Lower lobe of right lung (tissue), 2 donors: Measurements from ENCODE around the gene REXO5. TPM values are rescaled to one million over a fixed set of nuclear protein-coding genes. Genes with fewer than 3 reads are reported as not detected.

Experiments
- ATAC-seq, 2 donors: fragments of 200-7000 bp; cut with Tn5 transposase; one replicate each; pipeline ENCODE4 v1.9.1; 2020 to 2022; ENCODE audit warnings: mild to moderate bottlenecking in 2 of 2, moderate library complexity in 2 of 2
- DNase-seq: peaks from one replicate; pipeline ENCODE4 v3.0.0-alpha.2; 2020
- H3K27ac ChIP-seq: fragments of 200-600 bp; one replicate; pipeline ENCODE4 v1.8.0; 2022
- H3K27me3 ChIP-seq: fragments of 200-600 bp; one replicate; pipeline ENCODE4 v1.8.0; 2022; ENCODE audit warnings: low read depth
- H3K36me3 ChIP-seq: fragments of 200-600 bp; one replicate; pipeline ENCODE4 v1.8.0; 2022; ENCODE audit warnings: mild to moderate bottlenecking
- H3K4me1 ChIP-seq: fragments of 200-600 bp; one replicate; pipeline ENCODE4 v1.8.0; 2022
- H3K4me3 ChIP-seq: fragments of 200-600 bp; one replicate; pipeline ENCODE4 v1.8.0; 2022; ENCODE audit warnings: mild to moderate bottlenecking
- H3K9me3 ChIP-seq: fragments of 200-600 bp; one replicate; pipeline ENCODE4 v1.8.0; 2022
- CTCF ChIP-seq: fragments of 200-600 bp; IDR thresholded peaks from one replicate; pipeline ENCODE4 v1.8.0; 2022; ENCODE audit warnings: antibody characterized with exemption, mild to moderate bottlenecking
- intact Hi-C: fragments of 100-400 bp; cut with DNase I; formaldehyde crosslinking; loops from one replicate; pipeline ENCODE4 v1.11.0; 2022
- total RNA-seq: library from RNA; stranded (reverse); fragmentation: NEBNext Ultra II Directional; extraction: Animal tissue kit (Norgen Biotek cat#: 25700); gene quantifications from one replicate; pipeline ENCODE4 v1.2.1, GENCODE V29; 2021
- donor health status: DM: no; HTN: yes; CAD: no; lungs with severe emphysema.

The REXO5 gene
- total RNA-seq, 1 donor from 2014 or later = 4.7 TPM

GRCh38 chr16:20883554-20884239 is 77.4 kb downstream of the REXO5 start:
- Histone ChIP-seq H3K4me1 (peaks cover 65% of the 10 kb centered on the region), H3K4me3 (no peak overlapping the region), H3K9me3 (no peaks in the 10 kb centered on the region), H3K36me3 (no peaks in the 10 kb centered on the region), H3K27me3 (no peaks in the 10 kb centered on the region), H3K27ac (no peak overlapping the region)
- DNase-seq (no peak), ATAC-seq (no peak)
- TF ChIP-seq CTCF = no peak
- intact Hi-C loops = no loop called here

GRCh38 chr16:20884240-20884556 is 77.9 kb downstream of the REXO5 start:
- intact Hi-C loops = no loop called here
- ATAC-seq (no peak), DNase-seq (no peak)
- H3K36me3 ChIP-seq = no peaks in the 10 kb centered on the region
- H3K9me3 ChIP-seq = no peaks in the 10 kb centered on the region
- H3K4me3 ChIP-seq = no peak overlapping the region
- no peaks in the 10 kb centered on the region for H3K27me3 ChIP-seq
- peaks cover 62% of the 10 kb centered on the region for H3K4me1 ChIP-seq
- H3K27ac ChIP-seq = no peak overlapping the region
- no peak for TF ChIP-seq CTCF

DNA sequence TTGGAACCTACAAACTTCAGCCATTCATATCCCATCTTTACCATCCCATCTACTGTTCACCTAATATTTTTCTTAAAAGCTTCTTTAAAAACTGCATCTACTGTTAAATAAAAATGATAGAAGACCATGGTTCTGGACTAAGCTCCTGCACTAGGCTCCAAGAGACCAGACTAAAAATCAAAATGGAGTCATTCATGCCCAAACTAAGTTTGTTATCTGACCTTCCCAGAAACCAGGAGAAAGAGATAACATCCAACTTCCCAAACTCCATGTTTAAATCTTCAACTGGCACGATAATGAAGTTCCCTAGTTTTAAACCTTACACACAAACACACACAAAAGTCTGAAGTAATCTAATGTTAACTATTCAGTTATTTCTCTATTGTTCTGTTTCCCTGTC is 80.0 kb downstream of the REXO5 start:
- Histone ChIP-seq H3K27ac (no peak overlapping the region), H3K36me3 (no peaks in the 10 kb centered on the region), H3K9me3 (no peaks in the 10 kb centered on the region), H3K27me3 (no peaks in the 10 kb centered on the region), H3K4me3 (no peak overlapping the region), H3K4me1 (peaks cover 57% of the 10 kb centered on the region)
- no peak for TF ChIP-seq CTCF
- ATAC-seq = no peak
- intact Hi-C loops = no loop called here
- DNase-seq = no peak

DNA sequence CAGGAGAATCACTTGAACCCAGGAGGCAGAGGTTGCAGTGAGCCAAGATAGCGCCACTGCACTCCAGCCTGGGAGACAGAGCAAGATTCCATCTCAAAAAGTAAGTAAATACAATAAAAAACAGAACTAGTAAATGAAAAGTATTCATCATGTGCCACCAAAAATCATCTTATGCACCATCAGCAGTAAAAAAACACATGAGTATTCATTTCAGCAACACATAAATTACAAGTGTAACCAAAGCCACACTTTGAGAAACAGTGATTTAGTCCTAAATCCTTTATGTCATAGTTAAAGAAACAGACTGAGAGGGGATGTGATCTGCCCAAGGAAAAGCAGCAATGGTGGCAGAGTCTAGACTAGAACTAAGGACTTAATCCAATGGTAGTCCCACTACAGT is 80.9 kb downstream of the REXO5 start:
- TF ChIP-seq CTCF = no peak
- intact Hi-C loops = no loop called here
- Histone ChIP-seq H3K27me3 (no peaks in the 10 kb centered on the region), H3K36me3 (no peaks in the 10 kb centered on the region), H3K4me1 (peaks cover 48% of the 10 kb centered on the region), H3K27ac (no peak overlapping the region), H3K4me3 (no peak overlapping the region), H3K9me3 (no peaks in the 10 kb centered on the region)
- DNase-seq (no peak), ATAC-seq (no peak)

DNA sequence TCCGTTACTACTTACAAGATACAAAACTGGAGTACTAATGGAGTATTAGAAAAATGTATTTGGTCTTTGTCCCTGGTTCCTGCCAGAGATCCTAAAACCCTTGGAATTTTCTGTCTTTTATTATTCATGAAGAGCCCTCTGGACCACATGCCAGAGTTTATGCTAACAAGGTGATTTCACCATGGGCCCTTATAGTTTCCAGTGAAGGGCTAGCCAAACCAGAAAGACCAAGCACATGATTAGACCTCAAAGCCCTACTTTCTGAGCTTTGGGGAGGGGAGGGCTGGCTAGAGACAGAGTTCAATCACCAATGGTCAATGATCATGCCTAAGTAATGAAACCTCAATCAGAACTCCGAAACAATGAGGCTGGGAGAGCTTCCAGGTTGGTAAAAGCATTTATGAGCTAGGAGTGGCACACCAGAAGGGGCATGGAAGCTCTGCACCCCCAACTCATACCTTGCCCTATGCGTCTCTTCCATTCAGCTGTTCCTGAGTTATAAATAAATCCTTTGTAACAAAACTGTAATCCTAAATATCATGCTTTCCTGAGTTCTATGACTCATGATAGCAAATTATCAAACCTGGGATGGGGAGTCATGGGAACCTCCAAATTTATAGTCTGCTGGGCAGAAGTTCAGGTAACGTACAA is 83.4 kb downstream of the REXO5 start:
- Histone ChIP-seq H3K9me3 (no peaks in the 10 kb centered on the region), H3K27me3 (no peaks in the 10 kb centered on the region), H3K36me3 (peaks cover 10% of the 10 kb centered on the region), H3K27ac (no peak overlapping the region), H3K4me1 (peaks cover 29% of the 10 kb centered on the region), H3K4me3 (no peak overlapping the region)
- ATAC-seq = peak; percentile 64 to 74
- intact Hi-C loops = no loop called here
- DNase-seq = no peak
- no peak for TF ChIP-seq CTCF
